Activated CD8-positive, alpha-beta memory T cell treated with anti-CD3 and anti-CD28 coated beads for 36 hours (primary cell): ENCODE results near the gene SLC7A8. TPM values are rescaled to one million over a fixed set of nuclear protein-coding genes. Genes with fewer than 3 reads are reported as not detected.
"Not testable (repeated sequence)": the region's sequence is repeated elsewhere in the genome, so short reads cannot be mapped to it uniquely, and the experiment has no call there.

Source experiments
- CTCF ChIA-PET: fragments of 350-600 bp; sonication (Branson Sonifier 250); formaldehyde crosslinking; loops from one replicate; lab custom pipeline; 2021; ENCODE audit warnings: antibody characterized with exemption; lab: Charles Lee
- POLR2A ChIA-PET: fragments of 350-600 bp; sonication (Branson Sonifier 250); formaldehyde crosslinking; loops from one replicate; lab custom pipeline; 2021; ENCODE audit warnings: antibody characterized with exemption; lab: Charles Lee
- total RNA-seq, 2 experiments: library from RNA; stranded (reverse); gene quantifications; one replicate each; pipeline ENCODE4 v1.2.3, GENCODE V29; 2021

The SLC7A8 gene
- total RNA-seq, 2 experiments from 2014 or later, result 0.40 to 0.86 TPM

DNA sequence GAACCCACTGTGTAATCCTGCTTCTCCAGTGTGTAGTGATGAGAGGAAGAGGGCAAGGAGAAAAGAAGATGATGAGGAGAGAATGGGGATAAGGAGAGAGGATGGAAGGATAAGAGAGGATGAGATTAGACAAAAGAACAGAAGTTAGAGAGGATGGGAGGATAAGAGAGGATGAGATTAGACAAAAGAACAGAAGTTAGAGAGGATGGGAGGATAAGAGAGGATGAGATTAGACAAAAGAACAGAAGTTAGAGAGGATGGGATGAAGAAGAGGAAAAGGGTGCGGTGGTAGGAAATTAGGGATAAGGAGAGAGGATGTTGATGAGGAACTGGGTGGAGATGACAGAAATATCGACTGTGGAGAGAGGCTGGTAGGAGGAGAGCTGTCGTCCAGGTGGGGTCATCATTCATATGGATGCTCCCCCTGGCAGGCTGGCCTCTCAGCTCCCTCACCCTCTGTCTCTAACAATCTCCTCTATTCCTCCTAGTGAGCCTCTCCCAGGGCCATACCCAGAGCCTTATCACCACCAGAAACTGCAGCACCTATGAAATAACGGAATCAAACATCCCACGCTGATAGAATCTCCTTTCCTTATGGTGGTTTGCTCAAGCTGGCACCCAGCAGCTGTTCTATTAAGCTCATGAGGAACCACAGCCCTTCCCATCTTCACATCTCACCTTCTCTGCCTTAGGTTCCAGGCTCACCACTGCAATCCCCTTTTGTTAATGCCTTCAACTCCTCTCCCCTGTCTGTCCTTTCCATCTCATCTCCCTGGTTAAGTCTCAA lies 72.7 kb downstream of the SLC7A8 start:
- CTCF ChIA-PET, result interaction anchor here (2.2 to 3.3 kb wide), 4 partner anchors 10 to 42 kb away, joined by 5 to 14 read pairs (median 10); no protein-coding TSS in a partner anchor
- POLR2A ChIA-PET, result no interaction called here

DNA sequence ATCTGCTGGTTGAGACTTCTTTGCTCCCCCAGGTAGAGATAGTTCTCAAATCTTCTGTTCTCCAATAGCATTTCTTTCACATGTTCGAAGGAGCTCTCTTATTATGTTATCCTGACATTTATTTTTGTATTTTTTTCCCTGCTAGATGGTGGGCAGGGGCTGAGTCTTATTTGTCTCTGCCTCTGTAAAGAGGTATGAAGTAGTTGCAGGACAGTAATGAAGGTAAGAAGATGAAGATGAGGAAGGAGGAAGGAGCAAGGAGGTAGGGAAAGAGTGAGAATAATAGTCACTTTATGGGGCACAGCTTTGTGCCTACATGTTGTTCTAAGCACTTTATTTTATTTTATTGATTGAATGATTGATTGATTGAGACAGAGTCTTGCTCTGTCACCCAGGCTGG lies 73.7 kb downstream of the SLC7A8 start:
- ChIA-PET CTCF (interaction anchor here (1.8 to 3.3 kb wide), 4 partner anchors 11 to 52 kb away, joined by 3 to 14 read pairs (median 10); no protein-coding TSS in a partner anchor), POLR2A (no interaction called here)

DNA sequence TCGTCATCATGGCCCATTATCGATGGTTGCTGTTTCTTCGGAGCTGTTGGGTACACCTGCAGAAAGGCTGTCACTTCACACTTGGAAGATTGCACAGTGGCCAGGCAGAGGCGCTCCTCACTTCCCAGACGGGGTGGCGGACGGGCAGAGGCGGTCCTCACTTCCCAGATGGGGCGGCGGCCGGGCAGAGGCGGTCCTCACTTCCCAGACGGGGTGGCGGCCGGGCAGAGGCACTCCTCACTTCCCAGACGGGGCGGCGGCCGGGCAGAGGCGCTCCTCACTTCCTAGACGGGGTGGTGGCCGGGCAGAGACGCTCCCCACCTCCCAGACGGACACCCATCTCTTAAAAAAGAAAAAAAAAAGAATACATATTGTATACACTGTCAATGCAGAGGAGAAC lies 75.3 kb downstream of the SLC7A8 start:
- POLR2A ChIA-PET, result not testable (repeated sequence)
- CTCF ChIA-PET, result interaction anchor here (2.8 to 3.3 kb wide), 2 partner anchors 30 to 39 kb away, joined by 14 read pairs; no protein-coding TSS in a partner anchor

DNA sequence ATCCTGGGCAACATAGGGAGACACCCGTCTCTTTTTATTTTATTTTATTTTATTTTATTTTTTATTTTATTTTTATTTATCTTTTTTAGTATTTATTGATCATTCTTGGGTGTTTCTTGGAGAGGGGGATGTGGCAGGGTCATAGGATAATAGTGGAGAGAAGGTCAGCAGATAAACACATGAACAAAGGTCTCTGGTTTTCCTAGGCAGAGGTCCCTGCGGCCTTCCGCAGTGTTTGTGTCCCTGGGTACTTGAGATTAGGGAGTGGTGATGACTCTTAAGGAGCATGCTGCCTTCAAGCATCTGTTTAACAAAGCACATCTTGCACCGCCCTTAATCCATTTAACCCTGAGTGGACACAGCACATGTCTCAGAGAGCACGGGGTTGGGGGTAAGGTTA lies 75.8 kb downstream of the SLC7A8 start:
- POLR2A ChIA-PET, result not testable (repeated sequence)
- CTCF ChIA-PET, result interaction anchor here (2.8 kb wide), 1 partner anchor 39 kb away, joined by 14 read pairs; no protein-coding TSS in a partner anchor

DNA sequence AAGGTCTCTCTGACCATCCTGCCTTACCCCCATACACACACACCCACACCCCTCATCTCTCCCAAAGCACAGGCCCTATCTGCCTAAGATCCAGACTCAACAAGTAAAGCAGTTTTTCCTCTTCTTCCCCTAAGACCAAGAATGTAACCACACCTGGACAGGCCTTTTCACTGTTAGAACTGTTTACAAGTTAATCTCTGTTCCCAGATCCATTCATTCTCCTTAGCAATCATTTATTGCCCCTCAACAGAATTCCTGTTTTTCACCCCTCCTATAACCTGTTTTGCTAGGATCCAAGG lies 76.8 kb downstream of the SLC7A8 start:
- ChIA-PET POLR2A (no interaction called here), CTCF (interaction anchor here (1.7 kb wide), 1 partner anchor 14 kb away, joined by 6 read pairs; no protein-coding TSS in a partner anchor)

DNA sequence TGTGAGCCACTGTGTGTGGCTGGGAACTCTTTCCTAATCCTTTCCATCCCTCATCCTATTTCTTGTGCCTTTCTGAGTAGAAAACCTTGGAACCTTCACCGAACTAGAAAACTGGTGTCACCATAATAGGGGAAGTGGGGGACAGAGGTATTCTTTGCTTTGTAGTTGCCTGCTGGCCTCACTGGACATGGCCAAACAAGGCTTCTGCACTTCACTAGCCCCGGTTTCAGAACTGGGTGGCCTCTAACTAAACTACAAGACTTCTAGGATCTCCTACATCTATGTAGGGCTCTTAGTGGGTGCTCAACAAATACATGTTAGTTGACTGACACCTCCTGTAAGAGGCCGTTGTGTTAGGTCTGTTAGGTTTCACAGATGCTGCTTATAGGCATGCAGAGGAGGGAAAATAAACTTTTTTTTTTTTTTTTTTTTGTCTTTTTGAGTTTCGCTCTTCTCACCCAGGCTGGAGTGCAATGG lies 78.1 kb downstream of the SLC7A8 start:
- CTCF ChIA-PET, result interaction anchor here (1.7 kb wide), 1 partner anchor 15 kb away, joined by 6 read pairs; no protein-coding TSS in a partner anchor
- POLR2A ChIA-PET, result no interaction called here

DNA sequence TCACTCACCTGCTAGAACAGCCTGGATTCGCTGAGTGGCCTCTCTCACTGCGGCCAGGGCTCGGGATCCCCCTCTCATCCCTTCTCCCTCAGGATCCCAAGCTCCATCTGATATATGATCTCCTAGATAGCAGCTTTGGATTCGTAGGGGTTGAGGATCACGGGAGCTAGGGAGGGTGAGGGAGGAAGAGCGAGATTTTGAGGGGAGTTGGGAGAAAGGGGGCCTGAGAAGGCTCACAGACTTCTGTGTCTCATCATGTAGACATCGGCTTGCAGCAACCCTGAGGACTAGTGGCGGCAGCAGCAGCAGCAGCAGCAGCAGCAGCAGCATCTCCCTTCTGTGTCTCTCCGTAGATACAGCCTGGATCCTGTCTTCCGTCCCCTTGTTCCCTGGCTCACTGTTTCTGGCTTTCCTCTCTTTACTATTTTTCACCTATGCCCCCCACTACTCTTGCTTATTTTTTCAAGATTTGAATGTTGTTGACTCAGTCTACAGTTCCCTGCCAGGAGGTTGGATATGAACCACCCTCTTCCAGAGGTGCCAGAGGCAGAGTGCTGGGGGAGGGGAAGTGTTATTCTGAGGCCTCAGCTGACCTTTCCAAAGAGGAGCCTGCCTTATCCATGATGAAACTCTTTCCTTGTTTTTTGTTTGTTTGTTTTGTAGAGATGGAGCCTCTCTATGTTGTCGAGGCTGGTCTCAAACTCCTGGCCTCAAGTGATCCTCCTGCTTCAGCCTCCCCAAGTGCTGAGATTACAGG lies 78.7 kb downstream of the SLC7A8 start, which contains the start of gene CIROP:
CIROP (minus strand) TSS at position 399 of the 757 bp plus-strand sequence; CDS start at position 330, 69 bp downstream.
- POLR2A ChIA-PET, result no interaction called here

DNA sequence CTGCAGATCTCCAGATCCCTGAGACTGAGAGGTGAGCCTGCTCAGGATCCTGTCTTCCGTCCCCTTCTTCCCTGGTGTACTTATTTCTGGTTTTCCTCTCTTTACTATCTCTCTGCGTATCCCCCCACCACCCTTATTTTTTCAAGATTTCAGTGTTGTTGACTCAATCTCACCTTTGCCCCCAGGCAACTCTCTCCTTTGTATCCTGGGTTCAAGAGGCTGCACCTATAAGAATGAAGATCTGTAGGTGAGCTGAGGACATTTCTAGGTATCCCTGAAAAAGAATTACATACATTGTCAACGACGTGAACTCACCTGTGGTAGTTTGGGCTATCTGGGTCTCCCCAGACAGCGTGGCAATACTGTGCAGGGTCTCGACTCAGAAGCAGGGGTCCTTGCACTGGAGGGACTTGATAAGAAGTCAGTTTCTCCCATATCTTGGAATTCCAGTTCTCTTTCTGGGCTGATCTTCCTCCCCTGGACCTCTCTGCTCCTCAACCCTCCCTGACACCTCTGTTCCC lies 79.3 kb downstream of the SLC7A8 start:
- POLR2A ChIA-PET, result no interaction called here
- CTCF ChIA-PET, result interaction anchor here (0.8 kb wide), 1 partner anchor 17 kb away, joined by 3 read pairs; no protein-coding TSS in a partner anchor

More for the DNA sequence above, 78.7 kb downstream of the SLC7A8 start, which contains the start of gene CIROP:
- CTCF ChIA-PET, result interaction anchor here (0.8 kb wide), 1 partner anchor 16 kb away, joined by 3 read pairs; no protein-coding TSS in a partner anchor

DNA sequence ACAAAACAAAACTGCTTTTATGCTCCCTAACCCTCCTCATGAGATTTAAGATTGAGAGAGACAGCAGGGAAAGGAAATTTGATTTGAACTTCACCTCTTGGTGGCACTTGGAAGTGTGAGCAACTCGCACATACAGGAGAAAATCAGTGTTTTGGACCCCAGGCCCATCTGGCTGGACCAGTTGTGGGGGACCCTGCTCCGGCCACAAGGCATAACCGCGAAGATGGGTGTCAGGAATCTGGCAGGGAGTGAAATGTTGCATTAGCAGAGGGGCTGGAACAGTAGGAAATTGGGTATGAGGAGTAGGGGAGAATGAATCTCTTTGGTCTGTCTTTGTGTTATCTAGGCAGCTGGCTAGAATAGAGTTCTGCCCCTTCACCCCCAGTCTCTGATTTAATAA lies 79.9 kb downstream of the SLC7A8 start:
- ChIA-PET POLR2A (no interaction called here), CTCF (no interaction called here)

DNA sequence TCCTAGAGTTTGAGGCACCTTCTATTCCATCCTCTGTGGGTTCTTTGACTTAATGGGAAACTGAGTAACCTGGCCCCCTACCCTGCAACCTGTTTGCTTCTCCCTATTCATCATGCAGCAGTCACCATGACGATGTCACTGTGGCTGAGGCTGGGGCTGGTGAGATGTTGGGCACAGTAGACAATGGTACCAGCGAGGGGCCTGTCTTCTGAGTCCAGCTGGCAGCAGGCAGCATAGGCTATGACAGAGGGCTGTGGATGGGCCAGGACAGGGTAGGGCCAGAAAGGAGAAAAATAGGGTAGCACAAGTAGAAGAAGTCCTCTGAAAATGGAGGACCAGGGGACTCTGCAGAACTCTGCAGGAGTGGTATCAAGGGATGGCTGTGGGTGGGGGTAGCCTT lies 80.7 kb downstream of the SLC7A8 start:
- ChIA-PET CTCF (no interaction called here), POLR2A (no interaction called here)

DNA sequence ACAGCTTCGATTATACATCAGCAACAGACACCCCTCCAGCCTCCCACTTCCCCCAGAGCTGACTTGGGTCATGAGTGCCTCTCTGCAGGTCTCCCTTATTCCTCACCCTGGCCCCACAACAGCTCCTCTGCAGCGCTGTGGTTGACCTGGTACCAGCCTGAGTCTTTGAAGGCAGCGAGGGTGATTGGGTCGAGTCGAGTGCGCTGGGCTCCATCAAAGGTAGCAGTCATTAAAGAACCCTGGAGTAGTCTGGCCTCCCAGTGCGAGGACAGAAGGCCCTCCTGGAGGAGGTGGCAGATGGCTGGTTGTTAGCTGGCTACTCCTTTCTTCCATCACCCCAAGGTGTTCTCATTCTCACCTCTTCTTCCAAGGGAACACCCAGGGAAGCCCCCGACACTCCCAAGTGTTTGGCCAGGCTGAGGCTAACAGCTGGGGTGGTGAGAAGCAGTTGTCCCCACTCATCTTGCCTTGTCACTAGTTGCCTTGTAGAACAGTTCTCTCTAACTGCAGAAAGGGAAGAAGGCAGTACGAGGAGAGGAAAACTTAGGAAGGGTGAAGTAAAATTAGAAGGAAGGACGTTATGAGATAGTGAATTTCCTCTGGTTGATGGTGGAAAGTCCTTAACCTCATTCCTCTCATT lies 81.4 kb downstream of the SLC7A8 start:
- ChIA-PET POLR2A (no interaction called here), CTCF (interaction anchor here (1.0 to 2.4 kb wide), 3 partner anchors 18 to 34 kb away, joined by 3 to 8 read pairs (median 6); no protein-coding TSS in a partner anchor)

DNA sequence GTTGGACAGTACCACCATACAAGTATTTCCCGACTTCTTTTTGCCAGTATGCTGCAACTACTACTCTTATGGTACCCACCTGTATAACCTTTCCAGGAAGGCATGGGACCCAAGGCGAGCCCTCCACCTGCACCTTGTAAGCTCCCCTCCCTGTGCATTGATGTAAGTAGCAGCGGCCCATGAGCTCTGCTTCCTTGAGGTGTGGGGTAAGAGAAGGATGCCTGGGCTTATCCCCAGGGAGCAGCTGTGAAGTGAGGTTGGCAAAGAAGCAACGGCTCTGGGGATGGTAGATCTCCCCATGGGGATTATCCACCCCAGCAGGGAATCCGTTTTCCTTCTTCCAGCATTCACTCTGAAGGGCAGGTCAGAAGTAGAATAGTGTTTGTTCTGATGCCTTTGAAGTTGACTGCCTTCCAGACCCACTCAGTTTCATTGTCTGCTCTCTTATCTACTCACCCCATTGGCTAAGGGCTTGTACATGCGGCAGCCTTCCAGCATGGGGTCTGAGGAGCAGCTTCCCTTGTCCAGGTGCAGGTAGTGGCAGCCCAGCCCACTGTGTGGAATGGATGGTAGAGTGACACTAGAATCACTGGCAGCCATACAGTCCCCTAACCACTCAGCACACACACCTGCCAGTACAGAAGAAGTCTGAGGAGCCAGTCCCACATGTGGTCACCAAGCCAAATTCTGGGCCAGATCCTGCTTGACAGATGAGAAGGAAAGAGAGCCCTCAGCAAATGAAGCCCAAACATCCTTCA lies 82.1 kb downstream of the SLC7A8 start:
- POLR2A ChIA-PET, result no interaction called here
- CTCF ChIA-PET, result interaction anchor here (1.0 to 2.4 kb wide), 4 partner anchors 19 to 43 kb away, joined by 3 to 8 read pairs (median 4); no protein-coding TSS in a partner anchor

DNA sequence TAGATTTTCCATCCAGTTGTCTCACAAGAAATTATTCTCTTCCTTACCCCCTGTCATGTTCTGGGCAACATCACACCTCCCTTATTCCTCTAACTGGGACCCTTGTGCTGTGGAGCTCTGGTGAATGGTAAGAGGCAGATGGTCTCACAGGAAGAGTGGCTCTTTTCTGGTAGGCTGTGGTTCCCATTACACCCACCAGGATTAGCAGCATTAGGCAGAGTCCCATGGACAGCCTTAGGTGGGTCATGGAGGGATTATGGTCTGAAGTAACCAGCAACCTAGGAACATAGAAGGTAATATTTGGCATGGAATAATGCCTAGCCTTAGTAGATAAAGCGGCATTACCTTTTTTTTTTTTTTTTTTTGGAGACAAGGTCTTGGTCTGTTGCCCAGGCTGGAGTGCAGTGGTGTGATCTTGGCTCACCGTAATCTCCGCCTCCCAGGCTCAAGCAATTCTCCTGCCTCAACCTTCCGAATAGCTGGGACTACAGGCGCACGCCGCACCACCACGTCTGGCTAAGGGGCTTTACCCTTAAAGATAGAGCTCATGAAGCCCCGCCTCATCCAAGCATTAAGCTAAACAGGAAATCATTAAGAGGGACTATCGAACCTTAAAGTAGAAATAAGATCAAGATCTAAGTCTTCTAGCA lies 84.1 kb downstream of the SLC7A8 start:
- ChIA-PET CTCF (interaction anchor here (0.7 to 1.2 kb wide), 2 partner anchors 13 to 280 kb away, joined by 3 to 7 read pairs; no protein-coding TSS in a partner anchor), POLR2A (no interaction called here)

DNA sequence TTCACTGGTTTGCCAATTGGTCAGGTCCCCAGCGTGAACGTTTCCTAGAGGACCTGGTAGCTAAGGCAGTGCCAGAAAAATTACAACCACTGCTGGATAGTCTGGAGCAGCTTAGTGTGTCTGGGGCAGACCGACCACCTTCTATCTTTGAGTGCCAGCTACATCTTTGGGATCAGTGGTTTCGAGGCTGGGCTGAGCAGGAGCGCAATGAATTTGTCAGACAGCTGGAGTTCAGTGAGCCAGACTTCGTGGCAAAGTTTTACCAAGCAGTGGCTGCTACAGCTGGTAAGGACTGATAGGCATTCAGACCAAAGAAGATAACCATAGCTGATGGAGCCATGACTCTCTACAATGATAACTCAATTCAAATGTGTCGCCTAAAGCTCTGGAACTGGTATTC lies 85.7 kb downstream of the SLC7A8 start:
- POLR2A ChIA-PET, result no interaction called here
- CTCF ChIA-PET, result interaction anchor here (1.0 to 1.5 kb wide), 2 partner anchors 23 to 29 kb away, joined by 3 to 5 read pairs; no protein-coding TSS in a partner anchor

DNA sequence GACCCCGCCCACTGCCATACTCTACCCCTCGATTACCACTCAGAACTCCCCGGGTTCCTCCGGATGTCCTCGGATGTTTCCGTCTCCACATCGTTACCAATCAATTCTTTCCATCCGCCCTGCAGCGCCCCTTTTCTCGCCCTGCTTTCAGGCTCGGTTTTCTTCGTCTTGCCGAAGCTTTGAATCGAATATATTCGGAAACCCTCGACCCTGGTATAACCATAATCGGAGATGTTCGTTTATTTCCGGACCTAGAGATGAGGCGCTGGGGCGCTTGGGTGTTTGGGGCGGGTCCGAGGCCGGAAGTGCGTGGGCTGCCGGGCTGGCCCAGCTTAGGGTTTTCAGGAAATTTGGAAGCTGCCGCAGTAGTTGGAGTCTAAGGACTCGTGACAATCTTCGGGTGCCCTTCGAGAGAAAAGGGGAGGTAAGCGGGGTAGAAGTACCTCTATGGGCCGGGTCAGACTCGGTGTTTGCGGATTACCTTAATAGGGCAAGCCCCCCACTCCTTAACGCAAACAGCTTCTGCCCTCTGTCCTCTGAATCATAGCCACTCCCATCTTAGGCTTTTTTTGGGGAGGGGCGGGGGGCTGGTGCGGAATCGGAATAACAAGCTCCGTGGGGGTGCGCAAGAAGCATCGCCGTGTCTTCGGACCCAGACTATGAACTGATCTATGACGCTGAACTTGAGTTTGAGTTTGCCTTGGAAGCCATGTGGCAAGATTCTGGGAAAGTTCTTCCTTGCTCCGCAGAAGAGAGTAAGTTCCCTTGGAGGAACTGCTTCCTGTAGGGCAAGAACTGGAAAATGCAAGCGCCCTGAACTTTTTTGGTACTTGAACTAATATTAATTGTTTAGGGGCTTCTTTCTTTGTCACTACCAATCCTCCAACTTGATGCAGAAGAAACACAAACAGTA lies 88.0 kb downstream of the SLC7A8 start, which contains the start of gene C14orf119:
C14orf119 (plus strand) TSS at position 310 of the 913 bp plus-strand sequence. CDS start 2,154 bp downstream, outside the sequence.
- POLR2A ChIA-PET, result interaction anchor here (0.6 to 1.8 kb wide), 11 partner anchors 10 to 226 kb away, joined by 3 to 11 read pairs (median 5); partner anchors contain the start of genes HAUS4 and PABPN1
- CTCF ChIA-PET, result interaction anchor here (0.8 to 3.4 kb wide), 12 partner anchors 10 to 285 kb away, joined by 3 to 18 read pairs (median 6); partner anchors contain the start of gene CDH24

DNA sequence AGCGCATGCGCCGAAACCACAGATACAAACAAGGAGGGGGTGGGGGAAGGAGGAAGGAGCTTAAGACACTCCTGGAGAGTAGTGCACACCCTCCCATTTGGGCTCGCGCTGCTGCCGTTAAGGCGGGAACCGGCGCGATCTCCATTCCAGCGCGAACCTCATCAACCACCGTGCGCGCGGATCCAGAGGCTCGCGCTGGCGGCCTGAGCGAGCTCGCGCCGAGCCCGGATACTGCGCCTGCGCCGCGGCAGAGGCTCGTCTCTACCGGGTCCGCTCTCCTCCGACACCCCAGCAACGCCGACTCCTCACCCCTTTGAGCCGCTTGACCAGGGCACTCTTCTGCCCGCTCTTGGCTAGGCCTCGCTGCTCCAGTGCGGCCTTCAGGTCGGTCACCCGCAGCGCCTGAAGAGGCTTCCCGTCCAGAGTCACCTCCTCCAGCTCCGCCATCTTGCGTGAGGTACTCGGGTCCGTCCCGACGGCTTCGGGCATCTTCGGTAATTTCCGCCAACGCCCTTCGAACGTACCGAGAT lies 88.7 kb downstream of the SLC7A8 start, which contains the start of gene ACIN1:
ACIN1 (minus strand) TSS at position 471 of the 530 bp plus-strand sequence; CDS start at position 447, 24 bp downstream.
- ChIA-PET POLR2A (interaction anchor here (1.1 to 1.8 kb wide), 9 partner anchors 9 to 227 kb away, joined by 3 to 11 read pairs (median 5); partner anchors contain the start of genes HAUS4 and PABPN1), CTCF (interaction anchor here (0.8 to 3.4 kb wide), 14 partner anchors 9 to 286 kb away, joined by 3 to 18 read pairs (median 5); partner anchors contain the start of gene CDH24)
